ENCODE measurements around the gene AIF1L. TPM values are rescaled to one million over a fixed set of nuclear protein-coding genes. Genes with fewer than 3 reads are reported as not detected.

AIF1L gene
- total RNA-seq, 1 experiment from 2014 or later, result 103 TPM

- Mint-ChIP-seq H3K27ac (no peak overlapping the region), H3K4me1 (no peaks in the 10 kb centered on the region), H3K9me3 (no peaks in the 10 kb centered on the region), H3K27me3 (ENCODE audit: low read depth) (no peaks in the 10 kb centered on the region), H3K36me3 (peaks cover 67% of the 10 kb centered on the region), H3K4me3 (no peak overlapping the region)
- DNase-seq (ENCODE audit: low spot score) (no peak), ATAC-seq (no peak)
- TF ChIP-seq TCF7 (CRISPR knock-in tag; IDR thresholded peaks at IDR 0.05; ENCODE audit: low read depth) (no peak), PRRX2 (CRISPR knock-in tag; IDR thresholded peaks at IDR 0.05) (no peak), RELA (CRISPR knock-in tag; IDR thresholded peaks at IDR 0.05; ENCODE audit: borderline replicate concordance) (no peak), ZNF138 (CRISPR knock-in tag; conservative IDR thresholded peaks at IDR 0.05) (no peak), TP53 (CRISPR knock-in tag; IDR thresholded peaks at IDR 0.05) (no peak), ATF2 (CRISPR knock-in tag; IDR thresholded peaks at IDR 0.05; ENCODE audit: borderline replicate concordance, low read depth) (no peak), NR3C1 (CRISPR knock-in tag; conservative IDR thresholded peaks at IDR 0.05; ENCODE audit: low read depth) (no peak), NFE2L1 (CRISPR knock-in tag; IDR thresholded peaks at IDR 0.05) (no peak)
- TF ChIP-seq, protein P1, sequence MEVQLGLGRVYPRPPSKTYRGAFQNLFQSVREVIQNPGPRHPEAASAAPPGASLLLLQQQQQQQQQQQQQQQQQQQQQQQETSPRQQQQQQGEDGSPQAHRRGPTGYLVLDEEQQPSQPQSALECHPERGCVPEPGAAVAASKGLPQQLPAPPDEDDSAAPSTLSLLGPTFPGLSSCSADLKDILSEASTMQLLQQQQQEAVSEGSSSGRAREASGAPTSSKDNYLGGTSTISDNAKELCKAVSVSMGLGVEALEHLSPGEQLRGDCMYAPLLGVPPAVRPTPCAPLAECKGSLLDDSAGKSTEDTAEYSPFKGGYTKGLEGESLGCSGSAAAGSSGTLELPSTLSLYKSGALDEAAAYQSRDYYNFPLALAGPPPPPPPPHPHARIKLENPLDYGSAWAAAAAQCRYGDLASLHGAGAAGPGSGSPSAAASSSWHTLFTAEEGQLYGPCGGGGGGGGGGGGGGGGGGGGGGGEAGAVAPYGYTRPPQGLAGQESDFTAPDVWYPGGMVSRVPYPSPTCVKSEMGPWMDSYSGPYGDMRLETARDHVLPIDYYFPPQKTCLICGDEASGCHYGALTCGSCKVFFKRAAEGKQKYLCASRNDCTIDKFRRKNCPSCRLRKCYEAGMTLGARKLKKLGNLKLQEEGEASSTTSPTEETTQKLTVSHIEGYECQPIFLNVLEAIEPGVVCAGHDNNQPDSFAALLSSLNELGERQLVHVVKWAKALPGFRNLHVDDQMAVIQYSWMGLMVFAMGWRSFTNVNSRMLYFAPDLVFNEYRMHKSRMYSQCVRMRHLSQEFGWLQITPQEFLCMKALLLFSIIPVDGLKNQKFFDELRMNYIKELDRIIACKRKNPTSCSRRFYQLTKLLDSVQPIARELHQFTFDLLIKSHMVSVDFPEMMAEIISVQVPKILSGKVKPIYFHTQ (CRISPR knock-in tag; IDR thresholded peaks at IDR 0.05), result no peak
- TF ChIP-seq, protein P2, sequence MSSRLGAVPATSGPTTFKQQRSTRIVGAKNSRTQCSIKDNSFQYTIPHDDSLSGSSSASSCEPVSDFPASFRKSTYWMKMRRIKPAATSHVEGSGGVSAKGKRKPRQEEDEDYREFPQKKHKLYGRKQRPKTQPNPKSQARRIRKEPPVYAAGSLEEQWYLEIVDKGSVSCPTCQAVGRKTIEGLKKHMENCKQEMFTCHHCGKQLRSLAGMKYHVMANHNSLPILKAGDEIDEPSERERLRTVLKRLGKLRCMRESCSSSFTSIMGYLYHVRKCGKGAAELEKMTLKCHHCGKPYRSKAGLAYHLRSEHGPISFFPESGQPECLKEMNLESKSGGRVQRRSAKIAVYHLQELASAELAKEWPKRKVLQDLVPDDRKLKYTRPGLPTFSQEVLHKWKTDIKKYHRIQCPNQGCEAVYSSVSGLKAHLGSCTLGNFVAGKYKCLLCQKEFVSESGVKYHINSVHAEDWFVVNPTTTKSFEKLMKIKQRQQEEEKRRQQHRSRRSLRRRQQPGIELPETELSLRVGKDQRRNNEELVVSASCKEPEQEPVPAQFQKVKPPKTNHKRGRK (CRISPR knock-in tag; IDR thresholded peaks at IDR 0.05; ENCODE audit: borderline replicate concordance), result no peak
- POLR2A ChIA-PET, result interaction anchor here (1.5 kb wide), 1 partner anchor 15 kb away, joined by 5 read pairs; the partner anchor contains the start of gene NUP214
- CTCF ChIA-PET, result no interaction called here
Observed at GRCh38 chr9:131140112-131140511, 43.8 kb downstream of the AIF1L start.

- DNase-seq (ENCODE audit: low spot score) (no peak), ATAC-seq (no peak)
- Mint-ChIP-seq H3K4me3 (no peak overlapping the region), H3K36me3 (peaks cover 67% of the 10 kb centered on the region), H3K4me1 (no peaks in the 10 kb centered on the region), H3K27ac (no peak overlapping the region), H3K27me3 (ENCODE audit: low read depth) (no peaks in the 10 kb centered on the region), H3K9me3 (no peaks in the 10 kb centered on the region)
- TF ChIP-seq ZNF232 (CRISPR knock-in tag; IDR thresholded peaks at IDR 0.05) (no peak), ZNF671 (CRISPR knock-in tag; IDR thresholded peaks at IDR 0.05) (no peak), E2F1 (CRISPR knock-in tag; IDR thresholded peaks at IDR 0.05) (no peak), ZNF263 (CRISPR knock-in tag; IDR thresholded peaks at IDR 0.05; ENCODE audit: low read depth) (no peak), SMAD3 (CRISPR knock-in tag; IDR thresholded peaks at IDR 0.05; ENCODE audit: borderline replicate concordance) (no peak), OVOL2 (CRISPR knock-in tag; IDR thresholded peaks at IDR 0.05; ENCODE audit: borderline replicate concordance) (no peak), CREB1 (CRISPR knock-in tag; IDR thresholded peaks at IDR 0.05) (no peak), ATF1 (CRISPR knock-in tag; IDR thresholded peaks at IDR 0.05) (no peak), E2F4 (CRISPR knock-in tag; IDR thresholded peaks at IDR 0.05; ENCODE audit: borderline replicate concordance, low read depth) (no peak), ZNF416 (CRISPR knock-in tag; IDR thresholded peaks at IDR 0.05) (no peak)
- TF ChIP-seq, protein P3, sequence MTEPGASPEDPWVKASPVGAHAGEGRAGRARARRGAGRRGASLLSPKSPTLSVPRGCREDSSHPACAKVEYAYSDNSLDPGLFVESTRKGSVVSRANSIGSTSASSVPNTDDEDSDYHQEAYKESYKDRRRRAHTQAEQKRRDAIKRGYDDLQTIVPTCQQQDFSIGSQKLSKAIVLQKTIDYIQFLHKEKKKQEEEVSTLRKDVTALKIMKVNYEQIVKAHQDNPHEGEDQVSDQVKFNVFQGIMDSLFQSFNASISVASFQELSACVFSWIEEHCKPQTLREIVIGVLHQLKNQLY (CRISPR knock-in tag; IDR thresholded peaks at IDR 0.05), result no peak
- TF ChIP-seq, protein P4, sequence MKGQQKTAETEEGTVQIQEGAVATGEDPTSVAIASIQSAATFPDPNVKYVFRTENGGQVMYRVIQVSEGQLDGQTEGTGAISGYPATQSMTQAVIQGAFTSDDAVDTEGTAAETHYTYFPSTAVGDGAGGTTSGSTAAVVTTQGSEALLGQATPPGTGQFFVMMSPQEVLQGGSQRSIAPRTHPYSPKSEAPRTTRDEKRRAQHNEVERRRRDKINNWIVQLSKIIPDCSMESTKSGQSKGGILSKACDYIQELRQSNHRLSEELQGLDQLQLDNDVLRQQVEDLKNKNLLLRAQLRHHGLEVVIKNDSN (CRISPR knock-in tag; IDR thresholded peaks at IDR 0.05), result no peak
- ChIA-PET CTCF (no interaction called here), POLR2A (no interaction called here)
Observed at GRCh38 chr9:131140550-131140949, 44.2 kb downstream of the AIF1L start.
